ENCODE data around the gene FAM209B. TPM values are rescaled to one million over a fixed set of nuclear protein-coding genes. Genes with fewer than 3 reads are reported as not detected.
"Not testable (repeated sequence)": the region's sequence is repeated elsewhere in the genome, so short reads cannot be mapped to it uniquely, and the experiment has no call there.

FAM209B gene
- polyA plus RNA-seq, 3 donors from 2014 or later, result 0.56 to 0.57 TPM; not detected in 1

DNA sequence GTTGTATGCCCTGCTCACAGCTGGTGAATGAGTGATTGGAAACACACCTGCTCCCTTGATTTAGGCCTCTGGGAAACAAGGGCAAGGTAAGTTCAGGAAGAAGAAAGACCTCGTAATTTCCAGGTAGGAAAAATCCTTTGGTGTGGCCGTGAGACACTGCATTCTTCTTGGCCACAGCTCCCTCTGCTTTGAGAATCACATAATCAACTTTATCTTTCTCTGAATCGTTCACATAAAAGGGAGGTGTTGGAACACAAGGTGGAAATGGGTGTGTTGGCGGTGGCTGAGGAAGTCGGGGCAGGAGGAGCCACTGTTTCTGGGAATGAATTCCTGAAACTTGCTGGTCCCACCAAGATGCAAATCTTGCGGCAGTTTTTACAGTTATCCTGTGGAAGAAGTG lies 25.9 kb downstream of the FAM209B start:
- Mint-ChIP-seq H3K9me3 (no peaks in the 10 kb centered on the region), H3K27me3 (ENCODE audit: low read depth in 3 of 3) (peaks cover 0 to 5% (median 3%) of the 10 kb centered on the region in 3 donors), H3K4me3 (no peak overlapping the region), H3K27ac (no peak overlapping the region), H3K36me3 (no peaks in the 10 kb centered on the region), H3K4me1 (no peaks in the 10 kb centered on the region)
- DNase-seq, result no peak

DNA sequence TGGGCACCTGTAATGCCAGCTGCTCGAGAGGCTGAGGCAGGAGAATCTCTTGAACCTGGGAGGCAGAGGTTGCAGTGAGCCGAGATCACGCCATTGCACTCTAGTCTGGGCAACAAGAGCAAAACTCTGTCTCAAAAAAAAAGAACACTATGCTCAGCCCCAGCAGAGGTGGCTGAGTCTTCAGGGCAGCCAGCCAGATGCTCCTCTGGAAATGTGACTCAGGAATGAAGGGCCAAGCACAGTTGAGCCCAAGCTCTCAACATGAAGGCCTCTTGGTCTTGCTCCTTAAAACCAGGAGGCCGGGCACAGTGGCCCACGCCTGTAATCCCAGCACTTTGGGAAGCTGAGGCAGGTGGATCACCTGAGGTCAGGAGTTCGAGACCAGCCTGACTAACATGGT lies 31.5 kb downstream of the FAM209B start:
- not testable (repeated sequence) for DNase-seq; H3K36me3 Mint-ChIP-seq; H3K4me3 Mint-ChIP-seq; H3K27me3 Mint-ChIP-seq (ENCODE audit: low read depth in 3 of 3); H3K4me1 Mint-ChIP-seq; H3K27ac Mint-ChIP-seq; H3K9me3 Mint-ChIP-seq

- no peaks in the 10 kb centered on the region for H3K36me3 Mint-ChIP-seq
- no peak overlapping the region for H3K4me3 Mint-ChIP-seq
- DNase-seq, result no peak
- H3K9me3 Mint-ChIP-seq, result no peaks in the 10 kb centered on the region
- no peaks in the 10 kb centered on the region for H3K4me1 Mint-ChIP-seq
- no peaks in the 10 kb centered on the region for H3K27me3 Mint-ChIP-seq (ENCODE audit: low read depth in 3 of 3)
- no peak overlapping the region for H3K27ac Mint-ChIP-seq
Measured at GRCh38 chr20:56565511-56565910, 32.5 kb downstream of the FAM209B start.

DNA sequence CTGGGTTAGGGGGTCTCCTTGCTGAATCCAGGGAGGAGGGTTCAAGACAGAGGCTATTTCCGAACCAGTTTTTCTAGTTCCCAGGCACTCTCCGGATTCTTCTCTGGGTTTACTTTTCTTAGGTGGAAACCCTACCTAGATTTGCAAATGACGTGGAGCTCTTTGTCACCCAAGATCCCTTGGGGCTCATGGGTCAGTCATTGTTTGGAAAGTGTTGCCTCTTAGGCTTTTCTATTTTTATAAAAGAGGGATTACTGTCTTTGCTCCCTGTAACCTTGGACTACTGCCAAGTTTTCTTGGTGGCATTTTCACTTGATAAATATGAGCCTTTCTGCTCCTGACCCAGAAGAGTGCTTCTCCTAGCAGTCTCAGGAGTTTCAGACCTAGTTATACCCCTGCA lies 33.6 kb downstream of the FAM209B start:
- Mint-ChIP-seq H3K9me3 (no peaks in the 10 kb centered on the region), H3K4me1 (no peaks in the 10 kb centered on the region), H3K27me3 (ENCODE audit: low read depth in 3 of 3) (peaks cover 0 to 3% (median 0%) of the 10 kb centered on the region in 3 donors), H3K27ac (no peak overlapping the region), H3K4me3 (no peak overlapping the region), H3K36me3 (no peaks in the 10 kb centered on the region)
- DNase-seq, result no peak

GRCh38 chr20:56570832-56571231 lies 37.8 kb downstream of the FAM209B start:
- Mint-ChIP-seq H3K36me3 (no peaks in the 10 kb centered on the region), H3K27me3 (ENCODE audit: low read depth in 3 of 3) (peaks cover 1 to 6% (median 2%) of the 10 kb centered on the region in 3 donors), H3K9me3 (no peaks in the 10 kb centered on the region), H3K4me3 (no peak overlapping the region), H3K4me1 (no peaks in the 10 kb centered on the region), H3K27ac (no peak overlapping the region)
- DNase-seq, result no peak

DNA sequence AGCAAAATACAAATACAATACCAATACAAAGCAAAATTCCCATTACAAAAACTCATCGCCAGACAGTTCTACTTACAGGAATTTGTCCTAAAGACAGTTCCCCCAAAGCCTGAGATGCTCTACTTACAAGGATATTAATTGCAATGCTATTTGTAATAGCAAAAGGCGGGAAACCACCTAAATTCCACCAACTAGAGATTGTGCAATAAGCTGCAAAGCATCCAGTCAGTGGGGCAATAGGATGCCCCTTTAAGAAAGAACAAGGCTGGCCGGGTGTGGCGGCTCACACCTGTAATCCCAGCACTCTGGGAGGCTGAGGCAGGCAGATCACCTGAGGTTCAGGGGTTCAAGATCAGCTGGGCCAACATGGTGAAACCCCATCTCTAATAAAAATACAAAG lies 39.1 kb downstream of the FAM209B start:
- H3K27me3 Mint-ChIP-seq (ENCODE audit: low read depth in 3 of 3), result peaks cover 1 to 6% (median 2%) of the 10 kb centered on the region in 3 donors
- H3K36me3 Mint-ChIP-seq, result no peaks in the 10 kb centered on the region
- H3K9me3 Mint-ChIP-seq, result no peaks in the 10 kb centered on the region
- no peak overlapping the region for H3K4me3 Mint-ChIP-seq
- no peak for DNase-seq
- H3K27ac Mint-ChIP-seq, result no peak overlapping the region
- no peaks in the 10 kb centered on the region for H3K4me1 Mint-ChIP-seq

GRCh38 chr20:56573986-56574385 lies 40.9 kb downstream of the FAM209B start:
- Mint-ChIP-seq H3K9me3 (no peaks in the 10 kb centered on the region), H3K27ac (no peak overlapping the region), H3K4me3 (no peak overlapping the region), H3K4me1 (no peaks in the 10 kb centered on the region), H3K27me3 (ENCODE audit: low read depth in 3 of 3) (peaks cover 1 to 6% (median 2%) of the 10 kb centered on the region in 3 donors), H3K36me3 (no peaks in the 10 kb centered on the region)
- DNase-seq, result no peak

DNA sequence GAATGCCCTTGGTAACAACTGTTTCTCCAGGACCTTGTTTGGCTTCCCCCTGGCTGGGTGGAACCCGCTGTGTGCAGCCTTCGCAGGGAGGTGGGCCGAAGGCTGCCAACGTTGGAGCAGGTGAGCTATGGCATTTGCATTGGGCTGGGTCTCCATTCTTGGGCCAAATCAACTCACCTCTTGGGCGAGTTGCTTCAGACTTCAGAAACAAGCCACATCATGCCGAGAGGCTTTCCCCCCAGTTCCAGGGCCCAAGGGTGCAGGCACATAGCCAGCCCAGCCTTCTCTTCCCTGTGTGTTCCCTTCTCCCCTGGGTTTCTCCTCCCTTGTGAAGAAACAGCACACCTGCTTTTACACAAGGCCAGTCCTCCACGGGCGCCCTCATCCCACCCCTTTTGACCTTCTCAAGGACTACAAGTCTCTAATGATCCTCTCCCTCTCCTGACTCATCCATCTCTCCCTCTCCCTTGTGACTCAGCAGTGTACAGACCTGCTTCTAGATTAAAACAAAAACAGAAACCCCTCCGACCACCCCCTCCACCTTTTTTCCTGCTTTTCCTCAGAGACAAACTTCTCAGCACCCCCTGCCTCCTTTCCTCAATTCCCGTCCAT lies 41.6 kb downstream of the FAM209B start:
- peaks cover 1 to 6% (median 2%) of the 10 kb centered on the region in 3 donors for H3K27me3 Mint-ChIP-seq (ENCODE audit: low read depth in 3 of 3)
- H3K36me3 Mint-ChIP-seq, result no peaks in the 10 kb centered on the region
- no peak for DNase-seq
- H3K27ac Mint-ChIP-seq, result no peak overlapping the region
- H3K4me3 Mint-ChIP-seq, result no peak overlapping the region
- H3K9me3 Mint-ChIP-seq, result no peaks in the 10 kb centered on the region
- H3K4me1 Mint-ChIP-seq, result no peaks in the 10 kb centered on the region

DNA sequence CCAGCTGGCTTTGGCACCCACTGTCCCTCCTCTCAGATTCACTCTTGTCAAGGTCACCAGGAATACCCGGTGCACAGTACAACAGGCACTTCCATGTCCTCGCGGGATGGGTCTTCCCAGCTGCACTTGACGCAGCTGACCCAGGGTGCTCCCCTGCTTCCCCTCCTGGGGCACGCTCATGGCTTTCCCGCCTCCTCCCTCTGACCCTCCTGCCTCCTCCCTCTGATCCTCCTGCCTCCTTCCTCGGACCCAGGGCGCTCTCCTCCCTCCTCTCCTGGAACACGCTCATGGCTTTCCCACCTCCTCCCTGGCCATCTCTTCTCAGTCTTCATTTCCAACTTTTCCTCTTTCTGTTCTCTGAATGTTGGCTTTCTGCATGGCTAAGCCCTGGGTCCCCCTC lies 42.1 kb downstream of the FAM209B start:
- DNase-seq, result no peak
- no peak overlapping the region for H3K4me3 Mint-ChIP-seq
- H3K4me1 Mint-ChIP-seq, result no peaks in the 10 kb centered on the region
- H3K9me3 Mint-ChIP-seq, result no peaks in the 10 kb centered on the region
- peaks cover 1 to 6% (median 2%) of the 10 kb centered on the region in 3 donors for H3K27me3 Mint-ChIP-seq (ENCODE audit: low read depth in 3 of 3)
- no peaks in the 10 kb centered on the region for H3K36me3 Mint-ChIP-seq
- no peak overlapping the region for H3K27ac Mint-ChIP-seq

GRCh38 chr20:56575961-56576360 lies 42.9 kb downstream of the FAM209B start:
- no peaks in the 10 kb centered on the region for H3K4me1 Mint-ChIP-seq
- H3K27me3 Mint-ChIP-seq (ENCODE audit: low read depth in 3 of 3), result peaks cover 1 to 4% (median 2%) of the 10 kb centered on the region in 3 donors
- no peak overlapping the region for H3K4me3 Mint-ChIP-seq
- H3K27ac Mint-ChIP-seq, result no peak overlapping the region
- no peaks in the 10 kb centered on the region for H3K36me3 Mint-ChIP-seq
- no peaks in the 10 kb centered on the region for H3K9me3 Mint-ChIP-seq
- no peak for DNase-seq

- H3K27ac Mint-ChIP-seq, result no peak overlapping the region
- peaks cover 2 to 5% (median 5%) of the 10 kb centered on the region in 3 donors for H3K27me3 Mint-ChIP-seq (ENCODE audit: low read depth in 3 of 3)
- no peaks in the 10 kb centered on the region for H3K36me3 Mint-ChIP-seq
- no peak overlapping the region for H3K4me3 Mint-ChIP-seq
- H3K9me3 Mint-ChIP-seq, result no peaks in the 10 kb centered on the region
- no peaks in the 10 kb centered on the region for H3K4me1 Mint-ChIP-seq
- DNase-seq, result no peak
Measured at GRCh38 chr20:56579301-56579710, 46.3 kb downstream of the FAM209B start.

GRCh38 chr20:56580226-56580625 lies 47.2 kb downstream of the FAM209B start:
- Mint-ChIP-seq H3K36me3 (no peaks in the 10 kb centered on the region), H3K4me1 (no peaks in the 10 kb centered on the region), H3K27me3 (ENCODE audit: low read depth in 3 of 3) (peaks cover 2 to 4% (median 3%) of the 10 kb centered on the region in 3 donors), H3K9me3 (no peaks in the 10 kb centered on the region), H3K27ac (no peak overlapping the region), H3K4me3 (no peak overlapping the region)
- DNase-seq, result no peak

DNA sequence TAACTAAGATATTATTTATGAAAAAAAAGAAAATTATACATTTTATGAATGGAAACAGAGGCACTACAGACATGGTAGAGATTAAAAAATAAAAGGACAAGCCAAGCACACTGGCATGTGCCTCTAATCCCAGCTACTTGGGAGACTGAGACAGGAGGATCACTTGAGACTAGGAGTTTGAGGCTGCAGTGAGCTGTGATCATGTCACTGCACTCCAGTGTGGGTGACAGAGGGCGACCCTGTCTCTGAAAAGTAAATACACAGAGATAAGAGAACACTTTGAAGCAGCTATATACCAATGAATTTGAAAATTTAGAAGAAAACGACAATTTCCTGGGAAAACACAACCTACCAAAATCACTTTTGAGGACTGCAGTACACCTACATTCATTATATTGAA lies 48.7 kb downstream of the FAM209B start:
- no peak for DNase-seq
- H3K9me3 Mint-ChIP-seq, result no peaks in the 10 kb centered on the region
- H3K36me3 Mint-ChIP-seq, result no peaks in the 10 kb centered on the region
- H3K4me1 Mint-ChIP-seq, result no peaks in the 10 kb centered on the region
- H3K27me3 Mint-ChIP-seq (ENCODE audit: low read depth in 3 of 3), result peaks cover 2 to 4% (median 3%) of the 10 kb centered on the region in 3 donors
- no peak overlapping the region for H3K27ac Mint-ChIP-seq
- no peak overlapping the region for H3K4me3 Mint-ChIP-seq

DNA sequence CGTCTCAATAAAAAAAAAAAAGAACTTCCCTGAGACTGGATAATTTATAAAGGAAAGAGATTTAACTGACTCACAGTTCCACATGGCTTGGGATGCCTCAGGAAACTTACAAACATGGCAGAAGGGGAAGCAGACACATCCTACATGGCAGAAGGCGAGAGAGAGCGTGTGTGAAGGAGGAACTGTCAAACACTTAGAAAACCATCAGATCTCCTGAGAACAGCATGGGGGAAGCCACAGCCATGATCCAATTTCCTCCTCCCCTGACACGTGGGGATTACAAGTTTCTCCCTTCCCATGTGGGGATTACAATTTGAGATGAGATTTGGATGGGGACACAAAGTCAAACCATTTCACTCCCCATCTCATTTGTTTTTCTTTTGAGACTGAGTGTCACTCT lies 49.5 kb downstream of the FAM209B start:
- Mint-ChIP-seq H3K4me1 (no peaks in the 10 kb centered on the region), H3K4me3 (no peak overlapping the region), H3K27me3 (ENCODE audit: low read depth in 3 of 3) (peaks cover 2 to 4% (median 3%) of the 10 kb centered on the region in 3 donors), H3K9me3 (no peaks in the 10 kb centered on the region), H3K36me3 (no peaks in the 10 kb centered on the region), H3K27ac (no peak overlapping the region)
- no peak for DNase-seq

DNA sequence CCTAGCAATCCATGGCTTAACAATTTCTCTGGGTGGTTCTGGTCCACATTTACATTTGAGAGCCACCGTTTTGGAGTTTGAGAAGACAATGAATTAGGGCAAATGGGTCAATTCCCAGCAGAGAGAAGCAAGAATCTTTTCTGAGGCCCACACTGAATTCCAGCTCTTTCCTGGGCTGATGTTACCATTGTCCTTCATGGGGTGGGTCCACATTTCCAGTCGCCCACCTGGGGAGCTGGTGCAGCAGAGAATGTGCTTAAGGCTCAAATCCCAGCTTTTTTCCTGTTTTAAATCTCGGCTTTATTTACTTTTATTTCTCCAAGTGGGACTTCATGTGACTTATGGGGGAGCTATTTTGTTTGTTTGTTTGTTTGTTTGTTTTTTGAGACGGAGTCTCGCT lies 51.9 kb downstream of the FAM209B start:
- no peaks in the 10 kb centered on the region for H3K36me3 Mint-ChIP-seq

More for the DNA sequence above, 51.9 kb downstream of the FAM209B start:
- Mint-ChIP-seq H3K9me3 (no peaks in the 10 kb centered on the region), H3K27ac (peak overlapping the region in 1 of 6 donors; percentile 6), H3K27me3 (ENCODE audit: low read depth in 3 of 3) (peaks cover 2 to 4% (median 3%) of the 10 kb centered on the region in 3 donors), H3K4me1 (no peaks in the 10 kb centered on the region), H3K4me3 (no peak overlapping the region)
- DNase-seq, result no peak

Data from immature natural killer cell (primary cell).